Measurements from ENCODE around the gene NT5C2. TPM values are rescaled to one million over a fixed set of nuclear protein-coding genes. Genes with fewer than 3 reads are reported as not detected.

Gene NT5C2
- total and polyA plus RNA-seq, 2 of the 4 experiments (the other 2 are of a cell fraction), result 60.0 to 65.1 TPM

- DNase-seq, result no peak
- H3K14ac ChIP-seq (replicated peaks; ENCODE audit: low read depth, low read length), result no peak overlapping the region
- no peak overlapping the region for H2AK9ac ChIP-seq (replicated peaks; ENCODE audit: low read depth, low read length, poor library complexity)
- H4K5ac ChIP-seq (ENCODE audit: low read depth, low read length), result no peak overlapping the region
- no peak overlapping the region for H3K56ac ChIP-seq (ENCODE audit: extremely low read depth, insufficient read depth, low read length)
- POLR2A ChIA-PET (ENCODE audit: unreplicated experiment), result no interaction called here
- no peak overlapping the region for H2BK5ac ChIP-seq (ENCODE audit: low read depth, low read length, poor library complexity, severe bottlenecking)
- no peak overlapping the region for H2BK15ac ChIP-seq (ENCODE audit: low read depth, low read length)
- H4K8ac ChIP-seq (ENCODE audit: low read depth in 2 of 2, low read length in 2 of 2), result no peak overlapping the region
- H3K27ac ChIP-seq (ENCODE audit: insufficient read depth, low read length), result no peak overlapping the region
- peaks cover 28 to 54% of the 10 kb centered on the region in 2 experiments for H3K79me1 ChIP-seq (ENCODE audit: low read depth in 1 of 2, low read length in 2 of 2)
- no peaks in the 10 kb centered on the region for H3K9me3 ChIP-seq (ENCODE audit: control insufficient read depth, insufficient read depth, low read length)
- H4K20me1 ChIP-seq (ENCODE audit: insufficient read depth, low read length), result peaks cover 3% of the 10 kb centered on the region; the same call in 1 of the 2 replicates
- no peak overlapping the region for H3K9ac ChIP-seq (ENCODE audit: low read depth, low read length)
- no peak overlapping the region for H3K4me3 ChIP-seq (ENCODE audit: insufficient read depth, low read depth, low read length)
- H3K9me1 ChIP-seq (ENCODE audit: insufficient read depth, low read length), result peaks cover 8% of the 10 kb centered on the region; the same call in 1 of the 2 replicates
- intact Hi-C loops (cut with micrococcal nuclease) (no loop called here), in situ Hi-C loops (cut with MboI; ENCODE audit: low sequenced_read_pairs) (no loop called here), dilution Hi-C loops (cut with HindIII; ENCODE audit: low sequenced_read_pairs, unreplicated experiment) (no loop called here)
- CTCF ChIA-PET, result interaction anchor here (0.6 kb wide), 1 partner anchor 390 kb away, joined by 3 read pairs; no protein-coding TSS in a partner anchor
- TF ChIP-seq MXI1 (IDR thresholded peaks at IDR 0.05; ENCODE audit: borderline replicate concordance, low read depth, low read length) (no peak), MAFK (IDR thresholded peaks at IDR 0.05; ENCODE audit: low read depth, low read length) (no peak), CTCF (conservative IDR thresholded peaks at IDR 0.05; ENCODE audit: low read depth, low read length) (no peak), RCOR1 (IDR thresholded peaks at IDR 0.05; ENCODE audit: insufficient replicate concordance, low read length) (no peak), CEBPB (IDR thresholded peaks at IDR 0.05; ENCODE audit: low read depth, low read length) (no peak), NFE2L2 (IDR thresholded peaks at IDR 0.05; ENCODE audit: low read depth, low read length) (no peak), FOS (IDR thresholded peaks at IDR 0.05; ENCODE audit: low read depth, low read length) (no peak), CHD1 (IDR thresholded peaks at IDR 0.05; ENCODE audit: low read depth, low read length) (no peak), ELK1 (IDR thresholded peaks at IDR 0.05; ENCODE audit: borderline replicate concordance, low read depth, low read length) (no peak), BHLHE40 (IDR thresholded peaks at IDR 0.05; ENCODE audit: low read depth, low read length) (no peak), RAD21 (IDR thresholded peaks at IDR 0.05; ENCODE audit: low read length) (no peak), POLR2A (IDR thresholded peaks at IDR 0.05; ENCODE audit: low read depth, low read length) (no peak), SMC3 (IDR thresholded peaks at IDR 0.05; ENCODE audit: low read depth, low read length) (no peak), MAZ (IDR thresholded peaks at IDR 0.05; ENCODE audit: borderline replicate concordance, low read depth, low read length) (no peak), RFX5 (IDR thresholded peaks at IDR 0.05; ENCODE audit: low read depth, low read length) (no peak)
- TF ChIP-seq, protein P1, sequence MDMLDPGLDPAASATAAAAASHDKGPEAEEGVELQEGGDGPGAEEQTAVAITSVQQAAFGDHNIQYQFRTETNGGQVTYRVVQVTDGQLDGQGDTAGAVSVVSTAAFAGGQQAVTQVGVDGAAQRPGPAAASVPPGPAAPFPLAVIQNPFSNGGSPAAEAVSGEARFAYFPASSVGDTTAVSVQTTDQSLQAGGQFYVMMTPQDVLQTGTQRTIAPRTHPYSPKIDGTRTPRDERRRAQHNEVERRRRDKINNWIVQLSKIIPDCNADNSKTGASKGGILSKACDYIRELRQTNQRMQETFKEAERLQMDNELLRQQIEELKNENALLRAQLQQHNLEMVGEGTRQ (IDR thresholded peaks at IDR 0.05; ENCODE audit: low read depth, low read length), result no peak
- no peak overlapping the region for H3K18ac ChIP-seq (ENCODE audit: low read depth, low read length)
- no peaks in the 10 kb centered on the region for H3K27me3 ChIP-seq (ENCODE audit: control insufficient read depth, insufficient read depth, low read length)
- WGBS, 2 experiments (ENCODE audit: extremely low coverage in 2 of 2, insufficient read length in 1 of 2), result no CpG with 5 or more reads among the region's 1 CpG
- peaks cover 10% of the 10 kb centered on the region for H3K4me1 ChIP-seq (ENCODE audit: control insufficient read depth, insufficient read depth, low read length)
- H2AK5ac ChIP-seq (ENCODE audit: low read depth, low read length), result no peak overlapping the region
- no peak overlapping the region; the same call in 1 of the 2 replicates for H3K23ac ChIP-seq (ENCODE audit: low read depth, low read length)
- H2BK20ac ChIP-seq (ENCODE audit: low read depth, low read length), result no peak overlapping the region
- no peak overlapping the region for H4K91ac ChIP-seq (ENCODE audit: insufficient read depth, low read depth, low read length)
- no peak for ATAC-seq (ENCODE audit: low read depth)
- H3K36me3 ChIP-seq (ENCODE audit: control insufficient read depth, insufficient read depth, low read length), result peaks cover 16% of the 10 kb centered on the region
- BruUV-seq (replicated peaks), result no TSS peak
- no peak overlapping the region for H2AFZ ChIP-seq (replicated peaks; ENCODE audit: low read length, poor library complexity)
- no peak overlapping the region for H3K4me2 ChIP-seq (ENCODE audit: low read depth, low read length)
- H2BK120ac ChIP-seq (ENCODE audit: low read depth, low read length), result no peak overlapping the region
- H3K4ac ChIP-seq (ENCODE audit: low read depth, low read length), result no peak overlapping the region
Measured at GRCh38 chr10:103140469-103140868, 52.6 kb downstream of the NT5C2 start.

All from IMR-90 (cell line).